GM12878 (cell line): ENCODE data around the gene KRAS. TPM values are rescaled to one million over a fixed set of nuclear protein-coding genes. Genes with fewer than 3 reads are reported as not detected.

Source experiments
- ATAC-seq: fragments of 200-7000 bp; cut with Tn5 transposase; 3 replicates; pipeline ENCODE4 v1.9.1; 2020; ENCODE audit warnings: mild to moderate bottlenecking, moderate library complexity
- BruUV-seq: library from RNA; stranded (reverse); fragments of 400-500 nt; replicated peaks from 2 replicates; lab custom pipeline; 2021; lab: Mats Ljungman, UMichigan
- CTCF ChIA-PET: fragments of 300-600 bp; sonication (Branson Sonifier 250); formaldehyde crosslinking; extraction: SDS; loops from one replicate; lab custom pipeline; 2021; ENCODE audit warnings: inconsistent platforms; lab: Yijun Ruan, JAX
- POLR2A ChIA-PET: fragments of 350-600 bp; formaldehyde crosslinking; extraction: SDS; loops from one replicate; lab custom pipeline; 2021; ENCODE audit warnings: inconsistent platforms; lab: Charles Lee
- RAD21 ChIA-PET: fragments of 300-600 bp; sonication (Branson Sonifier 250); formaldehyde crosslinking; loops from one replicate; lab custom pipeline; 2023; ENCODE audit warnings: antibody characterized with exemption; ENCODE audit not compliant: unreplicated experiment; lab: Charles Lee
- SMC1A ChIA-PET: fragments of 300-600 bp; sonication (Branson Sonifier 250); formaldehyde crosslinking; loops from one replicate; lab custom pipeline; 2023; ENCODE audit not compliant: unreplicated experiment, uncharacterized antibody; lab: Charles Lee
- DNase-seq: peaks from one replicate; pipeline ENCODE4 v3.0.0-alpha.2; 2011; ENCODE audit warnings: low read depth, low spot score
- FAIRE-seq: peaks from 3 replicates; lab custom pipeline; 2011; peaks lifted over from hg19 to GRCh38; lab: Jason Lieb, UNC
- H2AFZ ChIP-seq: 2 replicates; pipeline ENCODE4 v1.6.0; 2011; ENCODE audit warnings: low read depth, low read length, control low read depth; ENCODE audit not compliant: control insufficient read depth
- H3K27ac ChIP-seq: 2 replicates; pipeline ENCODE4 v1.5.1; 2011; ENCODE audit warnings: control low read depth; ENCODE audit not compliant: control insufficient read depth, insufficient read depth
- H3K27me3 ChIP-seq, 2 experiments: replicated peaks in 1 of 2; 2 replicates each; pipeline versions ENCODE4 v1.6.0 to v1.6.1; 2011; ENCODE audit warnings: low read length in 1 of 2; ENCODE audit not compliant: control insufficient read depth in 2 of 2, insufficient read depth in 2 of 2
- H3K36me3 ChIP-seq, 2 experiments: 2 replicates each; pipeline ENCODE4 v1.5.1; 2011; ENCODE audit warnings: low read length in 1 of 2; ENCODE audit not compliant: control insufficient read depth in 2 of 2, insufficient read depth in 2 of 2
- H3K4me1 ChIP-seq: 2 replicates; pipeline ENCODE4 v1.6.1; 2011; ENCODE audit warnings: mild to moderate bottlenecking, low read length, moderate library complexity, mixed read lengths; ENCODE audit not compliant: control insufficient read depth, insufficient read depth
- H3K4me2 ChIP-seq: 2 replicates; pipeline ENCODE4 v1.6.0; 2011; ENCODE audit warnings: control low read depth; ENCODE audit not compliant: control insufficient read depth, insufficient read depth
- H3K4me3 ChIP-seq: fragments of 200-600 bp; sonication (generic); 2 replicates; pipeline ENCODE4 v1.5.1; 2016
- H3K79me2 ChIP-seq: 2 replicates; pipeline ENCODE4 v1.6.0; 2011; ENCODE audit warnings: low read length; ENCODE audit not compliant: control insufficient read depth, insufficient read depth
- H3K9ac ChIP-seq: 2 replicates; pipeline ENCODE4 v1.8.0; 2011; ENCODE audit warnings: low read length, control low read depth, mixed read lengths; ENCODE audit not compliant: control insufficient read depth, insufficient read depth
- H3K9me3 ChIP-seq: replicated peaks from 3 replicates; pipeline ENCODE4 v1.5.1; 2011; ENCODE audit warnings: mild to moderate bottlenecking, low read length; ENCODE audit not compliant: control insufficient read depth, insufficient read depth
- H4K20me1 ChIP-seq: 2 replicates; pipeline ENCODE4 v1.6.0; 2011; ENCODE audit not compliant: control insufficient read depth, insufficient read depth
- BHLHE40 ChIP-seq, 2 experiments: fragments of 450-650 bp in 1 of 2; IDR thresholded peaks; 2 replicates each; pipeline ENCODE4 v1.6.1; 2011 to 2017; ENCODE audit warnings: low read depth in 2 of 2, borderline replicate concordance in 1 of 2, improper control_type of control experiment in 1 of 2, low read length in 1 of 2, mild to moderate bottlenecking in 1 of 2
- EZH2 ChIP-seq: IDR thresholded peaks from 2 replicates; pipeline ENCODE4 v1.6.1; 2012; ENCODE audit warnings: low read depth, mild to moderate bottlenecking, control low read depth, inconsistent platforms, low read length, borderline replicate concordance; ENCODE audit not compliant: control insufficient read depth
- GABPA ChIP-seq: IDR thresholded peaks from 2 replicates; pipeline ENCODE4 v1.6.1; 2014; ENCODE audit warnings: antibody characterized with exemption, low read depth, mild to moderate bottlenecking, inconsistent platforms
- IKZF1 ChIP-seq: fragments of 450-650 bp; conservative IDR thresholded peaks from 2 replicates; pipeline ENCODE4 v1.6.1; 2017; ENCODE audit warnings: antibody characterized with exemption, mild to moderate bottlenecking
- IRF5 ChIP-seq: fragments of 450-650 bp; IDR thresholded peaks from 2 replicates; pipeline ENCODE4 v1.6.1; 2017; ENCODE audit warnings: borderline replicate concordance
- RELB ChIP-seq: fragments of 450-650 bp; IDR thresholded peaks from 2 replicates; pipeline ENCODE4 v1.6.1; 2017; ENCODE audit warnings: low read depth, mild to moderate bottlenecking, moderate library complexity
- SIX5 ChIP-seq: IDR thresholded peaks from 2 replicates; pipeline ENCODE4 v1.6.1; 2011; ENCODE audit warnings: mild to moderate bottlenecking, low read depth, low read length, moderate library complexity; ENCODE audit not compliant: severe bottlenecking
- SMARCA5 ChIP-seq: fragments of 450-650 bp; IDR thresholded peaks from 2 replicates; pipeline ENCODE4 v1.6.1; 2017; ENCODE audit warnings: mild to moderate bottlenecking
- STAT1 ChIP-seq: fragments of 450-650 bp; conservative IDR thresholded peaks from 2 replicates; pipeline ENCODE4 v1.6.1; 2014; ENCODE audit warnings: antibody characterized with exemption, mild to moderate bottlenecking
- SUPT20H ChIP-seq: IDR thresholded peaks from 2 replicates; pipeline ENCODE4 v1.6.1; 2011; ENCODE audit warnings: low read depth, mild to moderate bottlenecking, low read length, moderate library complexity, borderline replicate concordance; ENCODE audit not compliant: control insufficient read depth
- TCF12 ChIP-seq: IDR thresholded peaks from 2 replicates; pipeline ENCODE4 v1.6.1; 2011; ENCODE audit warnings: low read depth, mild to moderate bottlenecking, low read length
- USF1 ChIP-seq: IDR thresholded peaks from 2 replicates; pipeline ENCODE4 v1.6.1; 2011; ENCODE audit warnings: borderline replicate concordance, low read depth, mild to moderate bottlenecking, moderate library complexity, mixed read lengths, low read length; ENCODE audit not compliant: insufficient read depth; ENCODE audit errors: extremely low read length
- ZNF24 ChIP-seq: fragments of 450-650 bp; IDR thresholded peaks from 2 replicates; pipeline ENCODE4 v1.6.1; 2017; ENCODE audit warnings: antibody characterized with exemption, mild to moderate bottlenecking
- in situ Hi-C: fragments of 300-500 bp; cut with MboI; formaldehyde crosslinking; loops from 9 replicates; pipeline ENCODE4 v1.14.3; 2018; ENCODE audit warnings: mixed read lengths
- intact Hi-C: fragments of 100-400 bp; cut with micrococcal nuclease; formaldehyde crosslinking; loops from one replicate; pipeline ENCODE4 v1.14.2; 2022; ENCODE audit not compliant: unreplicated experiment
- polyA plus RNA-seq, 11 experiments: library from polyadenylated mRNA; depleted of rRNA in 4 of 11; unstranded in 6 of 11; stranded (reverse) in 5 of 11; fragments of >200 nt; fragmentation: Nextera tagmentation in 4 of 11; fragmentation: Illumina TruSeq in 1 of 11; extraction: Ambion mirVana in 4 of 11; extraction: Trizol in 1 of 11; gene quantifications; 1 replicate in 1 of 11; 2 replicates in 10 of 11; pipeline versions ENCODE4 v1.2.1 to v1.2.3, GENCODE V29; 2011 to 2016; ENCODE audit warnings: inconsistent platforms in 2 of 11, missing spikeins in 2 of 11, low read depth in 1 of 11
- total RNA-seq, 4 experiments: library from RNA; depleted of rRNA in 3 of 4; stranded (reverse); fragments of >200 nt in 3 of 4; fragmentation: Illumina TruSeq in 1 of 4; extraction: Trizol in 1 of 4; gene quantifications; 2 replicates each; pipeline versions ENCODE4 v1.2.1 to v1.2.3, GENCODE V29; 2013 to 2021

The KRAS gene
- total and polyA plus RNA-seq, 10 of the 15 experiments (the other 5 are each of a cell fraction or from before 2014, with no cell fraction given) = 3.1 to 23.8 (median 8.0) TPM

GRCh38 chr12:25243680-25243990 is 7.1 kb downstream of the KRAS start:
- no peak overlapping the region for H3K9ac ChIP-seq
- peak; percentile 35 for FAIRE-seq
- ChIA-PET POLR2A (no interaction called here), RAD21 (no interaction called here), SMC1A (interaction anchor here (3.4 kb wide), 1 partner anchor 80 kb away, joined by 13 read pairs; no protein-coding TSS in a partner anchor), CTCF (no interaction called here)
- TF ChIP-seq IKZF1 = no peak
- no peak for TF ChIP-seq GABPA
- no peak for TF ChIP-seq BHLHE40 (IDR thresholded peaks at IDR 0.05; ENCODE audit: borderline replicate concordance in 1 of 2, low read depth in 2 of 2, low read length in 1 of 2)
- TF ChIP-seq SIX5 = no peak
- no peak for TF ChIP-seq SMARCA5
- no peak for TF ChIP-seq RELB
- TF ChIP-seq ZNF24 = no peak
- TF ChIP-seq USF1 = no peak
- no peak for TF ChIP-seq TCF12
- no peak for TF ChIP-seq SUPT20H
- no peak for TF ChIP-seq IRF5
- no peak for TF ChIP-seq EZH2
- TF ChIP-seq STAT1 = no peak
- no peaks in the 10 kb centered on the region for H4K20me1 ChIP-seq
- H3K9me3 ChIP-seq = no peaks in the 10 kb centered on the region; the same call in 1 of the 3 replicates
- H3K36me3 ChIP-seq = no peaks in the 10 kb centered on the region; a peak in 2 of 4 replicates
- H3K27me3 ChIP-seq = no peaks in the 10 kb centered on the region
- no peak overlapping the region for H3K4me2 ChIP-seq
- no peak for ATAC-seq
- H2AFZ ChIP-seq = no peak overlapping the region
- in situ Hi-C loops = no loop called here
- H3K4me1 ChIP-seq = no peaks in the 10 kb centered on the region
- no peak overlapping the region for H3K4me3 ChIP-seq
- no peak overlapping the region for H3K27ac ChIP-seq
- DNase-seq = no peak
- intact Hi-C loops = no loop called here
- peaks cover 18% of the 10 kb centered on the region for H3K79me2 ChIP-seq
- BruUV-seq = no TSS peak
